IMR-90 (cell line): ENCODE results near the gene CFAP43.

Experiments used
- CEBPB ChIP-seq: IDR thresholded peaks from 2 replicates; pipeline ENCODE4 v1.6.1; 2012; ENCODE audit warnings: low read depth, low read length, improper control_type of control experiment
- MAFK ChIP-seq: IDR thresholded peaks from 2 replicates; pipeline ENCODE4 v1.6.1; 2012; ENCODE audit warnings: low read depth, low read length, improper control_type of control experiment
- NFE2L2 ChIP-seq: fragments of 150-350 bp; IDR thresholded peaks from 2 replicates; pipeline ENCODE4 v1.6.1; 2016; ENCODE audit warnings: low read depth, mild to moderate bottlenecking, low read length
- POLR2A ChIP-seq: IDR thresholded peaks from 2 replicates; pipeline ENCODE4 v1.6.1; 2012; ENCODE audit warnings: mild to moderate bottlenecking, low read depth, low read length
- RFX5 ChIP-seq: IDR thresholded peaks from 2 replicates; pipeline ENCODE4 v1.8.0; 2012; ENCODE audit warnings: low read depth, mild to moderate bottlenecking, low read length, moderate library complexity
- SMC3 ChIP-seq: fragments of 150-350 bp; IDR thresholded peaks from 2 replicates; pipeline ENCODE4 v1.6.1; 2016; ENCODE audit warnings: low read depth, mild to moderate bottlenecking, antibody characterized with exemption, low read length, moderate library complexity
- TF ChIP-seq, protein P1 (sequence below): conservative IDR thresholded peaks from 2 replicates; pipeline ENCODE4 v1.5.1; 2012; ENCODE audit warnings: mild to moderate bottlenecking, low read depth, low read length, improper control_type of control experiment

DNA sequence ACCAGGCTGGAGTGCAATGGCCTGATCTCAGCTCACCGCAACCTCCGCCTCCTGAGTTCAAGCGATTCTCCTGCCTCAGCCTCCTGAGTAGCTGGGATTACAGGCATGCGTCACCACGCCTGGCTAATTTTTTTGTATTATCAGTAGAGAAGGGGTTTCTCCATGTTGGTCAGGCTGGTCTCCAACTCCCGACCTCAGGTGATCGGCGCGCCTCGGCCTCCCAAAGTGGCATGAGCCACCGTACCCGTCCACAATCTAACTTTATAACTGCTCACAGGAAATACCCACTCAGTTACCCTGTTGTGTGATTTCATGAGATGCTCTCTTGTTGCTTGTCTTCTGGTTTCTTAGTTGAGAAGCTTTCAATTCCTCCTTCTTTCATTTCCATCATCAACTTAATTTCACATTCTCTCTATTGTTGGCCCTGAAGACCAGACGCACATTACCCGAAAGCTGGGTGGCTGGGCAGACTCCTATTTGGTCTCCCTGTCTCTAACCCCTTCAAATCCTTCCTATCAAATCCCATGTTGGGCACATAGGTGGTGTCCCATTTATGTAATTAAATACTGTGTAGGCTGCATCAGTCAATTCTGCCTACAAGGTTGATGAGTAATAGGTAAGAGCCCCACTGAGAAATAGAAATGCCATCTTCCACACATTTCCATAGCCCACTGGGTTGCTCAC is 35.7 kb upstream of the CFAP43 start:
- TF ChIP-seq POLR2A (no peak), NFE2L2 (no peak), SMC3 (no peak), MAFK (no peak), RFX5 (no peak), CEBPB (no peak)
- TF ChIP-seq, protein P1, sequence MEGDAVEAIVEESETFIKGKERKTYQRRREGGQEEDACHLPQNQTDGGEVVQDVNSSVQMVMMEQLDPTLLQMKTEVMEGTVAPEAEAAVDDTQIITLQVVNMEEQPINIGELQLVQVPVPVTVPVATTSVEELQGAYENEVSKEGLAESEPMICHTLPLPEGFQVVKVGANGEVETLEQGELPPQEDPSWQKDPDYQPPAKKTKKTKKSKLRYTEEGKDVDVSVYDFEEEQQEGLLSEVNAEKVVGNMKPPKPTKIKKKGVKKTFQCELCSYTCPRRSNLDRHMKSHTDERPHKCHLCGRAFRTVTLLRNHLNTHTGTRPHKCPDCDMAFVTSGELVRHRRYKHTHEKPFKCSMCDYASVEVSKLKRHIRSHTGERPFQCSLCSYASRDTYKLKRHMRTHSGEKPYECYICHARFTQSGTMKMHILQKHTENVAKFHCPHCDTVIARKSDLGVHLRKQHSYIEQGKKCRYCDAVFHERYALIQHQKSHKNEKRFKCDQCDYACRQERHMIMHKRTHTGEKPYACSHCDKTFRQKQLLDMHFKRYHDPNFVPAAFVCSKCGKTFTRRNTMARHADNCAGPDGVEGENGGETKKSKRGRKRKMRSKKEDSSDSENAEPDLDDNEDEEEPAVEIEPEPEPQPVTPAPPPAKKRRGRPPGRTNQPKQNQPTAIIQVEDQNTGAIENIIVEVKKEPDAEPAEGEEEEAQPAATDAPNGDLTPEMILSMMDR = no peak
